ENCODE measurements around the gene BLOC1S6. TPM values are rescaled to one million over a fixed set of nuclear protein-coding genes. Genes with fewer than 3 reads are reported as not detected.

BLOC1S6 gene
- total RNA-seq: 10 to 100 TPM; 40.1 to 40.6 TPM

DNA sequence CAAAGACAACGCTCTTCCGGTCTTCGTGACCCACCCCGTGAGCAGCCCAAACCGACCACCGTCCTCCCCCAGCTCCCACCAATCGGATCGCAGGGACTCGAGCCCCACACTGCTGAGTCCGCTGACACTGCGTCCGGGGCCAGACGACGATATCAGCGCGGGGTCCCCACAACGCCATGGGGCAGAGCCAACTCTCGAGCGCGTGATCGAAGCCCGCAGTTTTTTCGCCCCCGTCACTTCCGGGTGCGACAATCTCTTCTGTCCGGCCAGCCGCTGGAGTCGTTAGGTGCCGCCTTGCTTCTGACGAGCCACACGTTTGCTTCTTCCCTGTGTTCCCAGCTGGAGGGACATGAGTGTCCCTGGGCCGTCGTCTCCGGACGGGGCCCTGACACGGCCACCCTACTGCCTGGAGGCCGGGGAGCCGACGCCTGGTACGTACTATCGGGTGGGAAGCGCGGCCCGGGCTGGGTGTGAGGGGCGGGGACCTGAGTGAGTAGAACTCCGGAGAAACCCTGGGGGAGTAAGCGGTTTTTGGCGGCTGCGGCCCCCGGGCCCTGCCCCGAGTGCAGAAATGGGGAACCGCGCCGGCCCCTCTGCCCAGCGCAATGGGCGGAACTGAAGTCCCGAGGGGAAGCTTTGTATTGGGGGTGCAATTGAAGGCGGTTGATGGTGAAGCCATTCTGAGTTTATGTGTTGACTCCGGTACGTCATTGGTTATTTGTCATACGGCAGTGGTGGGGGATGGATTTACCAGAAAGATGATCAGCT is at the start of gene BLOC1S6:
TSS of gene BLOC1S6 (plus strand) at position 285 of the 768 bp plus-strand sequence. CDS start at position 350, 65 bp downstream.
- Mint-ChIP-seq H3K36me3 (peaks cover 5% of the 10 kb centered on the region), H3K4me1 (peaks cover 34% of the 10 kb centered on the region), H3K27me3 (no peaks in the 10 kb centered on the region), H3K9me3 (peaks cover 1% of the 10 kb centered on the region), H3K4me3 (peak within 1 kb of the TSS; percentile 97), H3K27ac (peak within 1 kb of the TSS; percentile 100)
- DNase-seq (peak; percentile 92), ATAC-seq (ENCODE audit: low read depth) (peak; percentile 90)
- POLR2A ChIA-PET: interaction anchor here (0.7 to 3.0 kb wide), 16 partner anchors 13 to 389 kb away, joined by 3 to 28 read pairs (median 4); partner anchors contain the start of gene SQOR

DNA sequence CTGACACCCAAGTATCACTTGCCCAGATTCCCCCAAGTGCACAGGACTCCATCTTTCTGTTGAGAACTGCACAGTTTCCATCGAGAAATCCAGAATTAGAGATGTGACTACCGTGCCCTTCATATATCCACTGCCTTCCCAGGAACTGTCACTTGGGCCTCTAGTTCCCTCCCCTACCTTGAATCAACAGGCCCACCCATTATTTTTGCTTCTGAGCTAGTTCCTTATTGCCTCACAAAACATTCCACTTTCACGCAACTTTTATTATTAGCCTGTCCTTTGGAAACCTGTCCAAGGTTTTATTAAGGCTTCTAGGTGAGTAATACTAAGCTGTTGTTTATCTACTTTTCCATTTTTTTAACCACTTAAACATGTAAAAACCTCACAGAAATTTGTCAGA is 47.5 kb upstream of the BLOC1S6 start:
- H3K27ac Mint-ChIP-seq: no peak overlapping the region
- ATAC-seq (ENCODE audit: low read depth) (no peak), DNase-seq (no peak)
- H3K27me3 Mint-ChIP-seq: peaks cover 8% of the 10 kb centered on the region
- no peaks in the 10 kb centered on the region for H3K36me3 Mint-ChIP-seq
- H3K4me3 Mint-ChIP-seq: no peak overlapping the region
- POLR2A ChIA-PET: no interaction called here
- H3K9me3 Mint-ChIP-seq: no peaks in the 10 kb centered on the region
- no peaks in the 10 kb centered on the region for H3K4me1 Mint-ChIP-seq

DNA sequence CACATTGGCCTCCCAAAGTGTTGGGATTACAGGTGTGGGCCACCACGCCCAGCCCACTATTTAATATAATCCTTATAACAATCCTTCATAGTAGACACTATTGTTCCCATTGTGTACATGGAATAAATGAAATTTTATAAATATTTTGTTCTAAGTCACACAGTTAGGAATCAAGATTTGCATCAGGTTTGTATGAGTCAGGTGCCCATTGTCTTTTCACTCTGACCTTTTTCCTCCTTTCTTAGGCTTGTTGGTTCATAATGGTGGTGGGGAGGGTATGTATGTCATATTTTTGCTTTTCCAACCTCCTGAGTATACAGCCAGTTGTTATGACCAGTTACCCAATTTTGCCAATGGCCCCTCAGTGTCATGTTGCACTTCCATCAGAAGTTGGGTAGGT is 46.6 kb upstream of the BLOC1S6 start:
- Mint-ChIP-seq H3K27ac (no peak overlapping the region), H3K9me3 (no peaks in the 10 kb centered on the region), H3K4me3 (no peak overlapping the region), H3K4me1 (no peaks in the 10 kb centered on the region), H3K36me3 (no peaks in the 10 kb centered on the region), H3K27me3 (peaks cover 9% of the 10 kb centered on the region)
- no peak for DNase-seq
- no peak for ATAC-seq (ENCODE audit: low read depth)
- POLR2A ChIA-PET: no interaction called here

- Mint-ChIP-seq H3K27ac (no peak overlapping the region), H3K9me3 (no peaks in the 10 kb centered on the region), H3K27me3 (peaks cover 8% of the 10 kb centered on the region), H3K36me3 (no peaks in the 10 kb centered on the region), H3K4me1 (no peaks in the 10 kb centered on the region), H3K4me3 (no peak overlapping the region)
- POLR2A ChIA-PET: no interaction called here
- no peak for ATAC-seq (ENCODE audit: low read depth)
- DNase-seq: no peak
These were observed 44.1 kb upstream of the BLOC1S6 start for GRCh38 chr15:45543051-45543450.

DNA sequence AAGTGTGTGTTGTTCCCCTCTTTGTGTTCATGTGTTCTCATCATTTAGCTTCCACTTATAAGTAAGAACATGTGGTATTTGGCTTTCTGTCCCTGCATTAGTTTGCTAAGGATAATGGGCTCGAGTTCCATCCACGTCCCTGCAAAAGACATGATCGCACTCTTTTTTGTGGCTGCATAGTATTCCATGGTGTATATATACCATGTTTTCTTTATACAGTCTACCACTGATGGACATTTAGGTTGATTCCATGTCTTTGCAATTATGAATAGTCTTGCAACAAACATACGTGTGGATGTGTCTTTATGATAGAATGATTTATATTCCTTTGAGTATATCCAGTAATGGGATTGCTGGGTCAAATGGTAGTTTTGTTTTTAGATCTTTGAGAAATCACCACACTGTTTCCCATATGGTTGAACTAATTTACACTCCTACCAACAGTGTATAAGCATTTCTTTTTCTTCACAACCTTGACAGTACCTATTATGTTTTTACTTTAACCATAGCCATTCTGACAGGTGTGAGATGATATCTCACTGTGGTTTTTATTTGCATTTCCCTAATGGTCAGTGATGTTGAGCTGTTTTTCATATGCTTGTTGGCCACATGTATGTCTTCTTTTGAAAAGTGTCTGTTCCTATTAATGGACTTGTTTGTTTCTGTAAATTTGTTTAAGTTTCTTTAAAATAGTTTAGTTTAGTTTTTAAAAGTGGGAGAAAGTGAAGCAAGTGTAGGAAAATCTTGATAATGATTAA is 42.7 kb upstream of the BLOC1S6 start:
- DNase-seq: no peak

GRCh38 chr15:45546789-45547188 is 40.4 kb upstream of the BLOC1S6 start:
- Mint-ChIP-seq H3K36me3 (no peaks in the 10 kb centered on the region), H3K9me3 (no peaks in the 10 kb centered on the region), H3K4me3 (no peak overlapping the region), H3K27me3 (peaks cover 9% of the 10 kb centered on the region), H3K4me1 (no peaks in the 10 kb centered on the region), H3K27ac (no peak overlapping the region)
- no peak for ATAC-seq (ENCODE audit: low read depth)
- no peak for DNase-seq
- POLR2A ChIA-PET: no interaction called here

More for the DNA sequence above, 42.7 kb upstream of the BLOC1S6 start:
- ATAC-seq (ENCODE audit: low read depth): no peak
- POLR2A ChIA-PET: no interaction called here
- H3K4me1 Mint-ChIP-seq: no peaks in the 10 kb centered on the region
- H3K27ac Mint-ChIP-seq: no peak overlapping the region
- H3K36me3 Mint-ChIP-seq: no peaks in the 10 kb centered on the region
- no peak overlapping the region for H3K4me3 Mint-ChIP-seq
- peaks cover 9% of the 10 kb centered on the region for H3K27me3 Mint-ChIP-seq
- H3K9me3 Mint-ChIP-seq: no peaks in the 10 kb centered on the region

DNA sequence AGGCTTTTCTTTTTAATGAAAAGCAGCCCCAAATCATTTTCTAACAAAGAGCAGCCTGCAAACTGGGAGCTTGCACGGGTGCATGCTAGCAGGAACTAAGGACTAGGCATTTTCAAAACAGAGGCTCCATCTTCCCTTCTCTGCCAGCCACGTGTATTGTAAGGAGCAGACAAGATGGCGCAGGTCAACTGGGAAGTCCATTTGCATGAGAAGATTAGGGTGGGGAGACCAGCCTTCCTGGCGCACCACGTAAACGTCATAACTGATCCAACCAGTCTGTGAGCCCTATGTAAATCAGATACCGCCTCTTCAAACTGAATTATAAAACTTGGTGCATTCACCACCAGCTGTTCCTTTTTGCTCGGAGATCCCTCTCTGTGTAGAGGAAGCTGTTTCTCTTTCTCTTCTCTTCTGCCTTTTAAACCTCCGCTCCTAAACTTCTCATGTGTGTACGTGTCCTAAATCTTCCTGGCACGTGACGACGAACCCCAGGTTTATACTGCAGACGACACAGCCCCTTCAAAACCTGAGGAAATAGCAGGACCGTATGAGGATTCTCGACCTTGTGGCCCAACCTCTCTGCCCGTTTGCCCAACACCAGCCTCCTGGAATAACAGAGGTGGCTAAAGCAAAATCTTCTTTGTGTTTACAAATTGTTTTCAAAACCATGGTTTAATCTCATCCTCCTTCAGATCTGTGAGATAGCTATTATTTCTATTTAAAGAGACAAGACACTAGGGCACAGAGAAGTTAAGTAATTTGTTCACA is 38.2 kb upstream of the BLOC1S6 start:
- Mint-ChIP-seq H3K9me3 (no peaks in the 10 kb centered on the region), H3K4me3 (no peak overlapping the region), H3K27me3 (peaks cover 11% of the 10 kb centered on the region), H3K36me3 (no peaks in the 10 kb centered on the region), H3K4me1 (no peaks in the 10 kb centered on the region), H3K27ac (no peak overlapping the region)
- POLR2A ChIA-PET: no interaction called here
- ATAC-seq (ENCODE audit: low read depth) (no peak), DNase-seq (no peak)

DNA sequence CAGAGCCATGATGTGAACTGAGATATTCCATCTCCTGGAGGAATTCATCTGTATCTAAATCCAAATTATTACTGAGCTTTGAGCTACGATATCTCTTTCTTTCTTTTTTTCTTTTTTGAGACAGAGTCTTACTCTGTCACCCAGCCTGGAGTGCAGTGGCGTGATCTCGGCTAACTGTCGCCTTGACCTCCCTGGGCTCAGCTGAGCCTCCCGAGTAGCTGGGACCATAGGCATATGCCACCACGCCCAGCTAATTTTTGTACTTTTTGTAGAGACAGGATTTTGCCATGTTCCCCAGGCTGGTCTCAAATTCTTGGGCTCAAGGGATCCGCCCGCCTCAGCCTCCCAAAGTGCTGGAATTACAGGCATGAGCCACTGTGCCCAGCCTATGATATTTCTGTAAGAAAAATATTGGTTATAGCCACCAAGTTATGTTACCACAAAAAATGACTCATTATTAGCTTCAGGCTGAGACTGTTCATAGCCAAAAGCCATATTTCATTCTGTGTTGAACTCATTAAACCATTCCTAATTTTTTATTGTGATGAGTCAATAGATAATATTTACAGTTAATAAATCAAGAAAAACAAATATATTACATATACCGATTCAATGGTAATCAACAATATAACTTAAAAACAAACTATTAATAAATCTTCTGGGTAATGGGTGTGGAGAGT is 37.5 kb upstream of the BLOC1S6 start:
- DNase-seq (no peak), ATAC-seq (ENCODE audit: low read depth) (no peak)
- H3K27me3 Mint-ChIP-seq: peaks cover 14% of the 10 kb centered on the region
- H3K27ac Mint-ChIP-seq: no peak overlapping the region
- no peaks in the 10 kb centered on the region for H3K36me3 Mint-ChIP-seq
- H3K4me3 Mint-ChIP-seq: no peak overlapping the region
- POLR2A ChIA-PET: no interaction called here
- no peaks in the 10 kb centered on the region for H3K4me1 Mint-ChIP-seq
- H3K9me3 Mint-ChIP-seq: no peaks in the 10 kb centered on the region

DNA sequence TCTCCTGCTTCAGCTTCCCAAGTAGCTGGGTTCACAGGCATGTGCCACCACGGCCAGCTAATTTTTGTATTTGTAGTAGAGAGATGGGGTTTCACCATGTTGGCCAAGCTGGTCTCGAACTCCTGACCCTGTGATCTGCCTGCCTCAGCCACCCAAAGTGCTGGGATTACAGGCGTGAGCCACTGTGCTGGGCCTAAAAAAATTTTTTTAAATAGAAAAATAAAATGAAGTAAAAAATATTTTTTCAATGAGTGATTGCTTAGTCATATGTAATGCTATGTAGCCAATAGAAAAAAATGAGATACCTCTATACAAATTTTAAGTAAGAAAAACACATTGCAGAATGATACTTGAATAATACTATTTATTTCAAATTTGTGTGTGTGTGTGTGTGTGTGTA is 36.7 kb upstream of the BLOC1S6 start:
- no peaks in the 10 kb centered on the region for H3K36me3 Mint-ChIP-seq
- H3K27ac Mint-ChIP-seq: no peak overlapping the region
- H3K9me3 Mint-ChIP-seq: no peaks in the 10 kb centered on the region
- peaks cover 18% of the 10 kb centered on the region for H3K27me3 Mint-ChIP-seq
- H3K4me3 Mint-ChIP-seq: no peak overlapping the region
- no peak for ATAC-seq (ENCODE audit: low read depth)
- H3K4me1 Mint-ChIP-seq: no peaks in the 10 kb centered on the region
- DNase-seq: no peak
- POLR2A ChIA-PET: no interaction called here

DNA sequence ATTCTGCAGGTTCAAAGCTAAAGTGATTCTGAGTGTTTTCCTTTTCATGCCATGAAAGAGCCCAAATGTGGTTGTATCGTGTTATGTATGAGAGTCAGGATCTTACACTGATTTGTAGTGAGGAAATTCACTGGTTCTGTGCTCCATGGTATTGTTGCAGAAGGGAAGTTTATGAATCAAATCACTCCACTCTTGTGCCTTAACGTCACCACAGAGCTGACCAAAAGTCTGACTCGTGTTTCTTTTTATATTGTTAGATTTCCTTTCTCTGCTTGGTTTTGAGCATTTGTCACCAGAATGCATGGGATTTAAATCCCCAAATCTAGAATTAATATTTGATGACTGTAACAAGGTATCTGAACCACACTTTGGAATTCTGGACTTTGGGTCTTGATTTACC is 35.5 kb upstream of the BLOC1S6 start:
- DNase-seq: no peak
- H3K27ac Mint-ChIP-seq: no peak overlapping the region
- H3K27me3 Mint-ChIP-seq: peaks cover 25% of the 10 kb centered on the region
- no peaks in the 10 kb centered on the region for H3K36me3 Mint-ChIP-seq
- no peaks in the 10 kb centered on the region for H3K9me3 Mint-ChIP-seq
- no peak for ATAC-seq (ENCODE audit: low read depth)
- no peak overlapping the region for H3K4me3 Mint-ChIP-seq
- no peaks in the 10 kb centered on the region for H3K4me1 Mint-ChIP-seq
- POLR2A ChIA-PET: no interaction called here

DNA sequence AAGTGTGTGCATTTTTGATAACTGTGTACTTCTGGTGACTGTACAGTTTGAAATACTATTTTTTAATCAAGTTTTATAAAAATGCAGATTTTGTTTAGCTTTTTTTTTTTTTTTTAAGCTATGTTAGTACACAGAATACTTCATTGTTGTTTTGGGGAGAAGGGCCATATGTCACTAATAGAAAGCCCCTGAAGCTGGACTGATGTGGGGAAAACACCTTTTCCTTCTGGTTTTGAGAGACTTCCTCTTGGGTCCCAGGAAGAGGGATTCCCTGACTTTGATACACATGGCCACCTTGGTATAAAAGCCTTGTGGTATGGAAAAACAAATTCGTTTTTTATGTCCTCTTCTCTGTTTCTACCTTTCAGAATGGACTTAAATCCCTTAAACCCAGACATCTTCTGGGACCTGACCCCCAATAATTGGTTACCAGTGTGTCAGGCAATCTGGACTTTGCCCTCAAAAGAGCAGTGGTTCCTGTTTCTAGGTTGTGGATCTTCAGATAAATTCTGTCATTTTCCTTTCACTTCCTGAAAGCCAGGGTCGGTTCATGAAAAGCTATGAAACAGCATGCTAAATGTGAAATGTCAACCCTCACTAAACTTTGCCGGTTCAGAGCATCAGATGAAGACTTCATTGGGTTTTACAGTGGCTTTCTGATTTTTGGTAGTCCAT is 31.1 kb upstream of the BLOC1S6 start:
- POLR2A ChIA-PET: no interaction called here
- peaks cover 3% of the 10 kb centered on the region for H3K4me1 Mint-ChIP-seq

DNA sequence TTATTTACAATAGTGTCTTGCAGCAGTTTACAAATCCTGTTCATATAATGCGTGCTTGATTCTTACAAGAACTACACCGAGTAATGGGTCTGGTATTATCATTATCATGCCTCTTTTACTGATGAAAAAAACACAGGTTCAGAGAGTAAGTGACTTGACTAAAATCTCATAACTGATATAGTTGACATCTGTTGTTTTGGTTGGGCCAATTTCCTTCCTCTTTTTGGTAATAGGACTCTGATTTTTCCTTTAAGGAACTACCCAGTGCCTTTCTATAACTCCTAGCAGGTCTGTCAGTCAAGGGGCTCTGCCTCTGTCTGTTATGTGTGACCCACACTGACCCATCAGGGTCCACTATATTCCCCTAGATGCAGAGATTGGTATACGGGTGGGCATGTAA is 14.6 kb upstream of the BLOC1S6 start:
- H3K9me3 Mint-ChIP-seq: no peaks in the 10 kb centered on the region
- ATAC-seq (ENCODE audit: low read depth) (no peak), DNase-seq (no peak)
- no peak overlapping the region for H3K4me3 Mint-ChIP-seq
- POLR2A ChIA-PET: interaction anchor here (1.2 kb wide), 1 partner anchor 15 kb away, joined by 3 read pairs; no protein-coding TSS in a partner anchor
- H3K36me3 Mint-ChIP-seq: no peaks in the 10 kb centered on the region
- H3K27me3 Mint-ChIP-seq: peaks cover 21% of the 10 kb centered on the region
- no peaks in the 10 kb centered on the region for H3K4me1 Mint-ChIP-seq
- no peak overlapping the region for H3K27ac Mint-ChIP-seq

More for the DNA sequence above, 31.1 kb upstream of the BLOC1S6 start:
- H3K27me3 Mint-ChIP-seq: peaks cover 42% of the 10 kb centered on the region
- ATAC-seq (ENCODE audit: low read depth) (no peak), DNase-seq (no peak)
- no peak overlapping the region for H3K4me3 Mint-ChIP-seq
- H3K36me3 Mint-ChIP-seq: no peaks in the 10 kb centered on the region
- H3K9me3 Mint-ChIP-seq: no peaks in the 10 kb centered on the region
- no peak overlapping the region for H3K27ac Mint-ChIP-seq

Data from activated naive CD8-positive, alpha-beta T cell treated with anti-CD3 and anti-CD28 coated beads, Interleukin-2, amount 10 ng/mL, durations not matched to agents 7 days and 5 days (primary cell).